GM12878 (cell line): Measurements from ENCODE around the gene NUDT3. TPM values are rescaled to one million over a fixed set of nuclear protein-coding genes. Genes with fewer than 3 reads are reported as not detected.

Experiments used
- ATAC-seq: fragments of 200-7000 bp; cut with Tn5 transposase; 3 replicates; pipeline ENCODE4 v1.9.1; 2020; ENCODE audit warnings: mild to moderate bottlenecking, moderate library complexity
- BruUV-seq: library from RNA; stranded (reverse); fragments of 400-500 nt; replicated peaks from 2 replicates; lab custom pipeline; 2021; lab: Mats Ljungman, UMichigan
- CTCF ChIA-PET: fragments of 300-600 bp; sonication (Branson Sonifier 250); formaldehyde crosslinking; extraction: SDS; loops from one replicate; lab custom pipeline; 2021; ENCODE audit warnings: inconsistent platforms; lab: Yijun Ruan, JAX
- POLR2A ChIA-PET: fragments of 350-600 bp; formaldehyde crosslinking; extraction: SDS; loops from one replicate; lab custom pipeline; 2021; ENCODE audit warnings: inconsistent platforms; lab: Charles Lee
- RAD21 ChIA-PET: fragments of 300-600 bp; sonication (Branson Sonifier 250); formaldehyde crosslinking; loops from one replicate; lab custom pipeline; 2023; ENCODE audit warnings: antibody characterized with exemption; ENCODE audit not compliant: unreplicated experiment; lab: Charles Lee
- SMC1A ChIA-PET: fragments of 300-600 bp; sonication (Branson Sonifier 250); formaldehyde crosslinking; loops from one replicate; lab custom pipeline; 2023; ENCODE audit not compliant: unreplicated experiment, uncharacterized antibody; lab: Charles Lee
- DNase-seq: peaks from one replicate; pipeline ENCODE4 v3.0.0-alpha.2; 2011; ENCODE audit warnings: low read depth, low spot score
- FAIRE-seq: peaks from 3 replicates; lab custom pipeline; 2011; peaks lifted over from hg19 to GRCh38; lab: Jason Lieb, UNC
- H2AFZ ChIP-seq: 2 replicates; pipeline ENCODE4 v1.6.0; 2011; ENCODE audit warnings: low read depth, low read length, control low read depth; ENCODE audit not compliant: control insufficient read depth
- H3K27ac ChIP-seq: 2 replicates; pipeline ENCODE4 v1.5.1; 2011; ENCODE audit warnings: control low read depth; ENCODE audit not compliant: control insufficient read depth, insufficient read depth
- H3K27me3 ChIP-seq, 2 experiments: replicated peaks in 1 of 2; 2 replicates each; pipeline versions ENCODE4 v1.6.0 to v1.6.1; 2011; ENCODE audit warnings: low read length in 1 of 2; ENCODE audit not compliant: control insufficient read depth in 2 of 2, insufficient read depth in 2 of 2
- H3K36me3 ChIP-seq, 2 experiments: 2 replicates each; pipeline ENCODE4 v1.5.1; 2011; ENCODE audit warnings: low read length in 1 of 2; ENCODE audit not compliant: control insufficient read depth in 2 of 2, insufficient read depth in 2 of 2
- H3K4me1 ChIP-seq: 2 replicates; pipeline ENCODE4 v1.6.1; 2011; ENCODE audit warnings: mild to moderate bottlenecking, low read length, moderate library complexity, mixed read lengths; ENCODE audit not compliant: control insufficient read depth, insufficient read depth
- H3K4me2 ChIP-seq: 2 replicates; pipeline ENCODE4 v1.6.0; 2011; ENCODE audit warnings: control low read depth; ENCODE audit not compliant: control insufficient read depth, insufficient read depth
- H3K4me3 ChIP-seq: fragments of 200-600 bp; sonication (generic); 2 replicates; pipeline ENCODE4 v1.5.1; 2016
- H3K79me2 ChIP-seq: 2 replicates; pipeline ENCODE4 v1.6.0; 2011; ENCODE audit warnings: low read length; ENCODE audit not compliant: control insufficient read depth, insufficient read depth
- H3K9ac ChIP-seq: 2 replicates; pipeline ENCODE4 v1.8.0; 2011; ENCODE audit warnings: low read length, control low read depth, mixed read lengths; ENCODE audit not compliant: control insufficient read depth, insufficient read depth
- H3K9me3 ChIP-seq: replicated peaks from 3 replicates; pipeline ENCODE4 v1.5.1; 2011; ENCODE audit warnings: mild to moderate bottlenecking, low read length; ENCODE audit not compliant: control insufficient read depth, insufficient read depth
- H4K20me1 ChIP-seq: 2 replicates; pipeline ENCODE4 v1.6.0; 2011; ENCODE audit not compliant: control insufficient read depth, insufficient read depth
- BCL3 ChIP-seq: IDR thresholded peaks from 2 replicates; pipeline ENCODE4 v1.6.1; 2011; ENCODE audit warnings: borderline replicate concordance, low read depth, mild to moderate bottlenecking, moderate library complexity, low read length; ENCODE audit not compliant: insufficient read depth, poor library complexity, severe bottlenecking
- FOS ChIP-seq: IDR thresholded peaks from 3 replicates; pipeline ENCODE4 v1.6.1; 2011; ENCODE audit warnings: borderline replicate concordance; ENCODE audit not compliant: insufficient read length; ENCODE audit errors: extremely low read depth
- MEF2A ChIP-seq: IDR thresholded peaks from 2 replicates; pipeline ENCODE4 v1.6.1; 2011; ENCODE audit warnings: low read depth, mild to moderate bottlenecking, low read length, moderate library complexity; ENCODE audit not compliant: insufficient read depth
- RAD21 ChIP-seq: IDR thresholded peaks from 2 replicates; pipeline ENCODE4 v1.6.1; 2011; ENCODE audit warnings: mild to moderate bottlenecking, low read depth, low read length, moderate library complexity; ENCODE audit not compliant: insufficient read depth
- SMARCA5 ChIP-seq: fragments of 450-650 bp; IDR thresholded peaks from 2 replicates; pipeline ENCODE4 v1.6.1; 2017; ENCODE audit warnings: mild to moderate bottlenecking
- TAF1 ChIP-seq: IDR thresholded peaks from 2 replicates; pipeline ENCODE4 v1.6.1; 2011; ENCODE audit warnings: mild to moderate bottlenecking, low read depth, low read length, borderline replicate concordance
- WGBS: methylation state at CpG from one replicate; pipeline ENCODE4 v1.1.6; 2016; ENCODE audit warnings: low lambda C conversion rate; ENCODE audit not compliant: insufficient replicate concordance, insufficient coverage; ENCODE audit errors: missing lambda C conversion rate; 5-methylcytosine and 5-hydroxymethylcytosine counted together
- in situ Hi-C: fragments of 300-500 bp; cut with MboI; formaldehyde crosslinking; loops from 9 replicates; pipeline ENCODE4 v1.14.3; 2018; ENCODE audit warnings: mixed read lengths
- intact Hi-C: fragments of 100-400 bp; cut with micrococcal nuclease; formaldehyde crosslinking; loops from one replicate; pipeline ENCODE4 v1.14.2; 2022; ENCODE audit not compliant: unreplicated experiment
- polyA plus RNA-seq, 11 experiments: library from polyadenylated mRNA; depleted of rRNA in 4 of 11; unstranded in 6 of 11; stranded (reverse) in 5 of 11; fragments of >200 nt; fragmentation: Nextera tagmentation in 4 of 11; fragmentation: Illumina TruSeq in 1 of 11; extraction: Ambion mirVana in 4 of 11; extraction: Trizol in 1 of 11; gene quantifications; 1 replicate in 1 of 11; 2 replicates in 10 of 11; pipeline versions ENCODE4 v1.2.1 to v1.2.3, GENCODE V29; 2011 to 2016; ENCODE audit warnings: inconsistent platforms in 2 of 11, missing spikeins in 2 of 11, low read depth in 1 of 11
- total RNA-seq, 4 experiments: library from RNA; depleted of rRNA in 3 of 4; stranded (reverse); fragments of >200 nt in 3 of 4; fragmentation: Illumina TruSeq in 1 of 4; extraction: Trizol in 1 of 4; gene quantifications; 2 replicates each; pipeline versions ENCODE4 v1.2.1 to v1.2.3, GENCODE V29; 2013 to 2021
- TF ChIP-seq, protein P1 (sequence below): IDR thresholded peaks from 2 replicates; pipeline ENCODE4 v1.6.1; 2012; ENCODE audit warnings: low read depth, low read length, improper control_type of control experiment
- TF ChIP-seq, protein P2 (sequence below): IDR thresholded peaks from 2 replicates; pipeline ENCODE4 v1.6.1; 2012; ENCODE audit warnings: mild to moderate bottlenecking, low read depth, low read length
- TF ChIP-seq, protein P3 (sequence below): IDR thresholded peaks from 2 replicates; pipeline ENCODE4 v1.6.1; 2012; ENCODE audit warnings: low read length, inconsistent platforms

NUDT3 gene
- total and polyA plus RNA-seq, 10 of the 15 experiments (the other 5 are each of a cell fraction or from before 2014, with no cell fraction given) = 2.4 to 32.3 (median 25.5) TPM

DNA sequence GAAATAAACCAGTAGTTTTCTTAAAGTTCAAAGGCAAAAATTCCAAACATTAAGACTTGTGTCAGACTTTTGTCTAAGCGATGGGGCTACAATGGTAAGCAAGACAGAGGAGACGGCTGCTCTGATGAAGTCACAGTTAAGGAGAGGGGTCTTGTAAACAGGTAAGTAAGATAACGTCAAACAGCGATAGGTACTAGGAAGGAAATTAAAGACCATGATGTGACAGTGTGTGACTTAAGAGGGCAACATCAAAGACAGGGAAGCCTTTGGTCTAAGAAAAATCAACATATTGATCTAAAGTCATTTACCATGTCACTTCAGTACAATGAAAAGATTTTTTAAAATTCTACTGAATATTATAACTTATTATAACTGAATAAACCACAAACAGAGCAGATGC is 23.1 kb downstream of the NUDT3 start:
- FAIRE-seq = no peak
- Histone ChIP-seq H3K4me1 (peaks cover 2% of the 10 kb centered on the region; the same call in 1 of the 2 replicates), H3K4me3 (no peak overlapping the region), H3K36me3 (no peaks in the 10 kb centered on the region; a peak in 1 of 4 replicates), H3K9me3 (no peaks in the 10 kb centered on the region), H4K20me1 (peaks cover 3% of the 10 kb centered on the region), H2AFZ (no peak overlapping the region), H3K9ac (no peak overlapping the region), H3K79me2 (peaks cover 39% of the 10 kb centered on the region), H3K27me3 (no peaks in the 10 kb centered on the region), H3K27ac (no peak overlapping the region), H3K4me2 (no peak overlapping the region)
- in situ Hi-C loops = no loop called here
- intact Hi-C loops = no loop called here
- POLR2A ChIA-PET = no interaction called here
- DNase-seq = no peak
- ATAC-seq = no peak
- BruUV-seq = no TSS peak
- TF ChIP-seq, protein P1, sequence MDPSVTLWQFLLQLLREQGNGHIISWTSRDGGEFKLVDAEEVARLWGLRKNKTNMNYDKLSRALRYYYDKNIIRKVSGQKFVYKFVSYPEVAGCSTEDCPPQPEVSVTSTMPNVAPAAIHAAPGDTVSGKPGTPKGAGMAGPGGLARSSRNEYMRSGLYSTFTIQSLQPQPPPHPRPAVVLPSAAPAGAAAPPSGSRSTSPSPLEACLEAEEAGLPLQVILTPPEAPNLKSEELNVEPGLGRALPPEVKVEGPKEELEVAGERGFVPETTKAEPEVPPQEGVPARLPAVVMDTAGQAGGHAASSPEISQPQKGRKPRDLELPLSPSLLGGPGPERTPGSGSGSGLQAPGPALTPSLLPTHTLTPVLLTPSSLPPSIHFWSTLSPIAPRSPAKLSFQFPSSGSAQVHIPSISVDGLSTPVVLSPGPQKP = no peak
- RAD21 ChIA-PET = interaction anchor here (0.9 kb wide), 1 partner anchor 14 kb away, joined by 3 read pairs; no protein-coding TSS in a partner anchor
- SMC1A ChIA-PET = interaction anchor here (0.8 to 1.8 kb wide), 4 partner anchors 12 to 241 kb away, joined by 3 read pairs; no protein-coding TSS in a partner anchor
- CTCF ChIA-PET = interaction anchor here (1.1 kb wide), 1 partner anchor 33 kb away, joined by 3 read pairs; no protein-coding TSS in a partner anchor
- WGBS = 100% methylated on average over 4 of the region's 4 CpGs

- intact Hi-C loops = no loop called here
- no peak overlapping the region for H3K27ac ChIP-seq
- no TSS peak for BruUV-seq
Measured at GRCh38 chr6:34366639-34366921, 25.9 kb downstream of the NUDT3 start.

More at GRCh38 chr6:34366639-34366921, 25.9 kb downstream of the NUDT3 start:
- H3K27me3 ChIP-seq = no peaks in the 10 kb centered on the region
- H3K36me3 ChIP-seq = no peaks in the 10 kb centered on the region; a peak in 1 of 4 replicates
- ChIA-PET SMC1A (interaction anchor here (1.6 kb wide), 1 partner anchor 71 kb away, joined by 3 read pairs; no protein-coding TSS in a partner anchor), POLR2A (interaction anchor here (0.7 to 1.6 kb wide), 3 partner anchors 9 to 484 kb away, joined by 3 read pairs; no protein-coding TSS in a partner anchor), RAD21 (no interaction called here), CTCF (no interaction called here)
- no peak overlapping the region for H3K4me2 ChIP-seq
- no peak overlapping the region for H3K9ac ChIP-seq
- TF ChIP-seq, protein P2, sequence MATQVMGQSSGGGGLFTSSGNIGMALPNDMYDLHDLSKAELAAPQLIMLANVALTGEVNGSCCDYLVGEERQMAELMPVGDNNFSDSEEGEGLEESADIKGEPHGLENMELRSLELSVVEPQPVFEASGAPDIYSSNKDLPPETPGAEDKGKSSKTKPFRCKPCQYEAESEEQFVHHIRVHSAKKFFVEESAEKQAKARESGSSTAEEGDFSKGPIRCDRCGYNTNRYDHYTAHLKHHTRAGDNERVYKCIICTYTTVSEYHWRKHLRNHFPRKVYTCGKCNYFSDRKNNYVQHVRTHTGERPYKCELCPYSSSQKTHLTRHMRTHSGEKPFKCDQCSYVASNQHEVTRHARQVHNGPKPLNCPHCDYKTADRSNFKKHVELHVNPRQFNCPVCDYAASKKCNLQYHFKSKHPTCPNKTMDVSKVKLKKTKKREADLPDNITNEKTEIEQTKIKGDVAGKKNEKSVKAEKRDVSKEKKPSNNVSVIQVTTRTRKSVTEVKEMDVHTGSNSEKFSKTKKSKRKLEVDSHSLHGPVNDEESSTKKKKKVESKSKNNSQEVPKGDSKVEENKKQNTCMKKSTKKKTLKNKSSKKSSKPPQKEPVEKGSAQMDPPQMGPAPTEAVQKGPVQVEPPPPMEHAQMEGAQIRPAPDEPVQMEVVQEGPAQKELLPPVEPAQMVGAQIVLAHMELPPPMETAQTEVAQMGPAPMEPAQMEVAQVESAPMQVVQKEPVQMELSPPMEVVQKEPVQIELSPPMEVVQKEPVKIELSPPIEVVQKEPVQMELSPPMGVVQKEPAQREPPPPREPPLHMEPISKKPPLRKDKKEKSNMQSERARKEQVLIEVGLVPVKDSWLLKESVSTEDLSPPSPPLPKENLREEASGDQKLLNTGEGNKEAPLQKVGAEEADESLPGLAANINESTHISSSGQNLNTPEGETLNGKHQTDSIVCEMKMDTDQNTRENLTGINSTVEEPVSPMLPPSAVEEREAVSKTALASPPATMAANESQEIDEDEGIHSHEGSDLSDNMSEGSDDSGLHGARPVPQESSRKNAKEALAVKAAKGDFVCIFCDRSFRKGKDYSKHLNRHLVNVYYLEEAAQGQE = no peak
- TF ChIP-seq TAF1 = no peak
- no peak for TF ChIP-seq RAD21
- TF ChIP-seq BCL3 = no peak
- TF ChIP-seq, protein P3, sequence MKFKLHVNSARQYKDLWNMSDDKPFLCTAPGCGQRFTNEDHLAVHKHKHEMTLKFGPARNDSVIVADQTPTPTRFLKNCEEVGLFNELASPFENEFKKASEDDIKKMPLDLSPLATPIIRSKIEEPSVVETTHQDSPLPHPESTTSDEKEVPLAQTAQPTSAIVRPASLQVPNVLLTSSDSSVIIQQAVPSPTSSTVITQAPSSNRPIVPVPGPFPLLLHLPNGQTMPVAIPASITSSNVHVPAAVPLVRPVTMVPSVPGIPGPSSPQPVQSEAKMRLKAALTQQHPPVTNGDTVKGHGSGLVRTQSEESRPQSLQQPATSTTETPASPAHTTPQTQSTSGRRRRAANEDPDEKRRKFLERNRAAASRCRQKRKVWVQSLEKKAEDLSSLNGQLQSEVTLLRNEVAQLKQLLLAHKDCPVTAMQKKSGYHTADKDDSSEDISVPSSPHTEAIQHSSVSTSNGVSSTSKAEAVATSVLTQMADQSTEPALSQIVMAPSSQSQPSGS = no peak
- no peak for TF ChIP-seq SMARCA5
- no peak for TF ChIP-seq MEF2A
- no peak for TF ChIP-seq FOS
- in situ Hi-C loops = no loop called here
- peaks cover 50% of the 10 kb centered on the region for H3K79me2 ChIP-seq
- DNase-seq (no peak), ATAC-seq (no peak), FAIRE-seq (no peak)
- H4K20me1 ChIP-seq = peaks cover 3% of the 10 kb centered on the region
- H3K4me1 ChIP-seq = peaks cover 8% of the 10 kb centered on the region
- WGBS = 44% methylated on average over 3 of the region's 3 CpGs
- H2AFZ ChIP-seq = no peak overlapping the region
- H3K4me3 ChIP-seq = no peak overlapping the region
- H3K9me3 ChIP-seq = no peaks in the 10 kb centered on the region
